Dendritic cell treated with granulocyte-macrophage colony-stimulating factor and Interleukin-4, amounts not matched to agents 40 ng/mL and 50 ng/mL, for 4 days (primary cell): ENCODE measurements around the gene PRPSAP2.
"Not testable (repeated sequence)": the region's sequence is repeated elsewhere in the genome, so short reads cannot be mapped to it uniquely, and the experiment has no call there.

ENCODE experiments used
- H3K27ac Mint-ChIP-seq: one replicate; pipeline ENCODE4 v1.8.0; 2022; ENCODE audit warnings: mild to moderate bottlenecking, mixed read lengths
- H3K27me3 Mint-ChIP-seq: one replicate; pipeline ENCODE4 v1.8.0; 2022; ENCODE audit warnings: mild to moderate bottlenecking, mixed read lengths
- H3K36me3 Mint-ChIP-seq: one replicate; pipeline ENCODE4 v1.8.0; 2022; ENCODE audit warnings: low read depth, mixed read lengths
- H3K4me1 Mint-ChIP-seq: one replicate; pipeline ENCODE4 v1.8.0; 2022; ENCODE audit warnings: low read depth, mixed read lengths
- H3K4me3 Mint-ChIP-seq: one replicate; pipeline ENCODE4 v1.8.0; 2022; ENCODE audit warnings: mild to moderate bottlenecking, moderate library complexity, mixed read lengths
- H3K9me3 Mint-ChIP-seq: one replicate; pipeline ENCODE4 v1.8.0; 2022; ENCODE audit warnings: mixed read lengths
- intact Hi-C: fragments of 100-400 bp; cut with micrococcal nuclease; formaldehyde crosslinking; loops from one replicate; pipeline ENCODE4 v1.15.0; 2022

Gene PRPSAP2

GRCh38 chr17:18916816-18917500, 59.0 kb downstream of the PRPSAP2 start:
- intact Hi-C loops = no loop called here
- no peaks in the 10 kb centered on the region for H3K9me3 Mint-ChIP-seq
- H3K4me3 Mint-ChIP-seq = no peak overlapping the region
- peaks cover 19% of the 10 kb centered on the region for H3K4me1 Mint-ChIP-seq
- H3K27me3 Mint-ChIP-seq = no peaks in the 10 kb centered on the region
- no peak overlapping the region for H3K27ac Mint-ChIP-seq
- H3K36me3 Mint-ChIP-seq = peaks cover 79% of the 10 kb centered on the region

GRCh38 chr17:18917506-18918032, 59.6 kb downstream of the PRPSAP2 start:
- intact Hi-C loops = no loop called here
- H3K36me3 Mint-ChIP-seq = peaks cover 73% of the 10 kb centered on the region
- no peak overlapping the region for H3K27ac Mint-ChIP-seq
- H3K4me1 Mint-ChIP-seq = peaks cover 24% of the 10 kb centered on the region
- no peaks in the 10 kb centered on the region for H3K9me3 Mint-ChIP-seq
- H3K4me3 Mint-ChIP-seq = no peak overlapping the region
- H3K27me3 Mint-ChIP-seq = no peaks in the 10 kb centered on the region

- Mint-ChIP-seq H3K9me3 (no peaks in the 10 kb centered on the region), H3K36me3 (peaks cover 60% of the 10 kb centered on the region), H3K27me3 (no peaks in the 10 kb centered on the region), H3K4me3 (no peak overlapping the region), H3K27ac (no peak overlapping the region), H3K4me1 (peaks cover 24% of the 10 kb centered on the region)
- intact Hi-C loops = no loop called here
These were observed 62.0 kb downstream of the PRPSAP2 start for GRCh38 chr17:18919963-18920362.

GRCh38 chr17:18920911-18921441, 63.0 kb downstream of the PRPSAP2 start:
- Mint-ChIP-seq H3K27ac (peak overlapping the region; percentile 30), H3K36me3 (peaks cover 60% of the 10 kb centered on the region), H3K4me1 (peaks cover 24% of the 10 kb centered on the region), H3K9me3 (no peaks in the 10 kb centered on the region), H3K27me3 (no peaks in the 10 kb centered on the region), H3K4me3 (no peak overlapping the region)
- intact Hi-C loops = no loop called here

- Mint-ChIP-seq H3K27ac (peak overlapping the region; percentile 30), H3K27me3 (no peaks in the 10 kb centered on the region), H3K36me3 (peaks cover 55% of the 10 kb centered on the region), H3K4me3 (no peak overlapping the region), H3K9me3 (no peaks in the 10 kb centered on the region), H3K4me1 (peaks cover 24% of the 10 kb centered on the region)
- intact Hi-C loops = no loop called here
These were observed 63.6 kb downstream of the PRPSAP2 start for GRCh38 chr17:18921485-18921884.

GRCh38 chr17:18921912-18922451, 64.1 kb downstream of the PRPSAP2 start:
- H3K27ac Mint-ChIP-seq = peak overlapping the region; percentile 30
- intact Hi-C loops = no loop called here
- no peak overlapping the region for H3K4me3 Mint-ChIP-seq
- H3K36me3 Mint-ChIP-seq = peaks cover 50% of the 10 kb centered on the region
- no peaks in the 10 kb centered on the region for H3K27me3 Mint-ChIP-seq
- no peaks in the 10 kb centered on the region for H3K9me3 Mint-ChIP-seq
- peaks cover 24% of the 10 kb centered on the region for H3K4me1 Mint-ChIP-seq

- H3K9me3 Mint-ChIP-seq, intact Hi-C loops, H3K27me3 Mint-ChIP-seq, H3K4me3 Mint-ChIP-seq, H3K27ac Mint-ChIP-seq: not testable (repeated sequence)
- H3K4me1 Mint-ChIP-seq = peaks cover 24% of the 10 kb centered on the region
- H3K36me3 Mint-ChIP-seq = peaks cover 48% of the 10 kb centered on the region
These were observed 64.7 kb downstream of the PRPSAP2 start for GRCh38 chr17:18922596-18922995.

- no peaks in the 10 kb centered on the region for H3K27me3 Mint-ChIP-seq
- H3K27ac Mint-ChIP-seq = no peak overlapping the region
- H3K36me3 Mint-ChIP-seq = peaks cover 50% of the 10 kb centered on the region
- intact Hi-C loops = no loop called here
- H3K4me3 Mint-ChIP-seq = no peak overlapping the region
- H3K9me3 Mint-ChIP-seq = no peaks in the 10 kb centered on the region
- peaks cover 18% of the 10 kb centered on the region for H3K4me1 Mint-ChIP-seq
These were observed 67.3 kb downstream of the PRPSAP2 start for GRCh38 chr17:18925187-18925586.

- no peaks in the 10 kb centered on the region for H3K9me3 Mint-ChIP-seq
- H3K27ac Mint-ChIP-seq = no peak overlapping the region
- H3K36me3 Mint-ChIP-seq = peaks cover 69% of the 10 kb centered on the region
- no peak overlapping the region for H3K4me3 Mint-ChIP-seq
- H3K4me1 Mint-ChIP-seq = peaks cover 12% of the 10 kb centered on the region
- peaks cover 5% of the 10 kb centered on the region for H3K27me3 Mint-ChIP-seq
- intact Hi-C loops = no loop called here
These were observed 70.7 kb downstream of the PRPSAP2 start for GRCh38 chr17:18928628-18929125.

- no peaks in the 10 kb centered on the region for H3K9me3 Mint-ChIP-seq
- intact Hi-C loops = no loop called here
- H3K36me3 Mint-ChIP-seq = peaks cover 45% of the 10 kb centered on the region
- H3K4me1 Mint-ChIP-seq = peaks cover 12% of the 10 kb centered on the region
- H3K27ac Mint-ChIP-seq = peak overlapping the region; percentile 56
- H3K4me3 Mint-ChIP-seq = no peak overlapping the region
- peaks cover 8% of the 10 kb centered on the region for H3K27me3 Mint-ChIP-seq
These were observed 74.6 kb downstream of the PRPSAP2 start for GRCh38 chr17:18932360-18933055.

GRCh38 chr17:18933102-18934058, 75.4 kb downstream of the PRPSAP2 start:
- peaks cover 12% of the 10 kb centered on the region for H3K4me1 Mint-ChIP-seq
- H3K27me3 Mint-ChIP-seq = peaks cover 8% of the 10 kb centered on the region
- no peak overlapping the region for H3K4me3 Mint-ChIP-seq
- H3K9me3 Mint-ChIP-seq = no peaks in the 10 kb centered on the region
- intact Hi-C loops = no loop called here
- peak overlapping the region; percentile 56 for H3K27ac Mint-ChIP-seq
- H3K36me3 Mint-ChIP-seq = peaks cover 37% of the 10 kb centered on the region

- Mint-ChIP-seq H3K36me3 (no peaks in the 10 kb centered on the region), H3K4me3 (no peak overlapping the region), H3K27ac (no peak overlapping the region), H3K9me3 (no peaks in the 10 kb centered on the region), H3K4me1 (peaks cover 6% of the 10 kb centered on the region), H3K27me3 (peaks cover 13% of the 10 kb centered on the region)
- intact Hi-C loops = no loop called here
These were observed 80.2 kb downstream of the PRPSAP2 start for GRCh38 chr17:18937981-18938691.

GRCh38 chr17:18938692-18939023, 80.7 kb downstream of the PRPSAP2 start:
- H3K27ac Mint-ChIP-seq = no peak overlapping the region
- intact Hi-C loops = no loop called here
- no peaks in the 10 kb centered on the region for H3K36me3 Mint-ChIP-seq
- peaks cover 11% of the 10 kb centered on the region for H3K27me3 Mint-ChIP-seq
- no peaks in the 10 kb centered on the region for H3K9me3 Mint-ChIP-seq
- peaks cover under 1% of the 10 kb centered on the region for H3K4me1 Mint-ChIP-seq
- no peak overlapping the region for H3K4me3 Mint-ChIP-seq
